Activated CD8-positive, alpha-beta T cell treated with anti-CD3 and anti-CD28 coated beads for 36 hours (primary cell): ENCODE measurements around the gene RASSF4. TPM values are rescaled to one million over a fixed set of nuclear protein-coding genes. Genes with fewer than 3 reads are reported as not detected.

Source experiments
- ATAC-seq: fragments of 200-7000 bp; cut with Tn5 transposase; one replicate; pipeline ENCODE4 v1.10.0; 2021; ENCODE audit warnings: mild to moderate bottlenecking, moderate library complexity
- CTCF ChIA-PET: fragments of 350-600 bp; sonication (Branson Sonifier 250); formaldehyde crosslinking; loops from one replicate; lab custom pipeline; 2021; ENCODE audit warnings: antibody characterized with exemption; lab: Charles Lee
- POLR2A ChIA-PET: fragments of 350-600 bp; sonication (Branson Sonifier 250); formaldehyde crosslinking; loops from one replicate; lab custom pipeline; 2021; ENCODE audit warnings: antibody characterized with exemption; lab: Charles Lee
- DNase-seq: peaks from one replicate; pipeline ENCODE4 v3.0.0-alpha.2; 2020
- H3K27ac Mint-ChIP-seq: one replicate; pipeline ENCODE4 v1.8.0; 2021; ENCODE audit warnings: mild to moderate bottlenecking, mixed read lengths
- H3K27me3 Mint-ChIP-seq: one replicate; pipeline ENCODE4 v1.8.0; 2021; ENCODE audit warnings: mixed read lengths
- H3K36me3 Mint-ChIP-seq: one replicate; pipeline ENCODE4 v1.8.0; 2021; ENCODE audit warnings: low read depth, mixed read lengths
- H3K4me1 Mint-ChIP-seq: one replicate; pipeline ENCODE4 v1.8.0; 2021; ENCODE audit warnings: low read depth, mixed read lengths
- H3K4me3 Mint-ChIP-seq: one replicate; pipeline ENCODE4 v1.8.0; 2021; ENCODE audit warnings: mild to moderate bottlenecking, moderate library complexity, mixed read lengths
- H3K9me3 Mint-ChIP-seq: one replicate; pipeline ENCODE4 v1.8.0; 2021; ENCODE audit warnings: mixed read lengths
- CTCF ChIP-seq: fragments of 200-600 bp; IDR thresholded peaks from one replicate; pipeline ENCODE4 v1.8.0; 2022; ENCODE audit warnings: antibody characterized with exemption, mild to moderate bottlenecking
- intact Hi-C: fragments of 100-400 bp; cut with micrococcal nuclease; formaldehyde crosslinking; loops from one replicate; pipeline ENCODE4 v1.10.0; 2022
- total RNA-seq, 2 experiments: library from RNA; stranded (reverse); gene quantifications; one replicate each; pipeline ENCODE4 v1.2.3, GENCODE V29; 2021

The RASSF4 gene
- total RNA-seq, 2 experiments from 2014 or later: 1.8 to 1.9 TPM

GRCh38 chr10:44926751-44927351 lies 32.8 kb upstream of the RASSF4 start:
- no peak for TF ChIP-seq CTCF
- Mint-ChIP-seq H3K27ac (no peak overlapping the region), H3K4me1 (no peaks in the 10 kb centered on the region), H3K9me3 (no peaks in the 10 kb centered on the region), H3K27me3 (no peaks in the 10 kb centered on the region), H3K36me3 (no peaks in the 10 kb centered on the region), H3K4me3 (no peak overlapping the region)
- ATAC-seq (no peak), DNase-seq (no peak)
- ChIA-PET CTCF (no interaction called here), POLR2A (interaction anchor here (1.0 kb wide), 1 partner anchor 22 kb away, joined by 3 read pairs; no protein-coding TSS in a partner anchor)
- intact Hi-C loops: no loop called here

GRCh38 chr10:44927352-44927751 lies 32.2 kb upstream of the RASSF4 start:
- H3K27me3 Mint-ChIP-seq: no peaks in the 10 kb centered on the region
- no peaks in the 10 kb centered on the region for H3K9me3 Mint-ChIP-seq
- no peaks in the 10 kb centered on the region for H3K4me1 Mint-ChIP-seq
- DNase-seq (no peak), ATAC-seq (no peak)
- H3K27ac Mint-ChIP-seq: no peak overlapping the region
- CTCF ChIA-PET: no interaction called here
- no peaks in the 10 kb centered on the region for H3K36me3 Mint-ChIP-seq
- TF ChIP-seq CTCF: no peak
- no peak overlapping the region for H3K4me3 Mint-ChIP-seq
- intact Hi-C loops: no loop called here
- POLR2A ChIA-PET: interaction anchor here (1.0 kb wide), 1 partner anchor 22 kb away, joined by 3 read pairs; no protein-coding TSS in a partner anchor

- ATAC-seq: no peak
- H3K4me3 Mint-ChIP-seq: no peak overlapping the region
These were observed 31.1 kb upstream of the RASSF4 start for GRCh38 chr10:44928462-44928861.

DNA sequence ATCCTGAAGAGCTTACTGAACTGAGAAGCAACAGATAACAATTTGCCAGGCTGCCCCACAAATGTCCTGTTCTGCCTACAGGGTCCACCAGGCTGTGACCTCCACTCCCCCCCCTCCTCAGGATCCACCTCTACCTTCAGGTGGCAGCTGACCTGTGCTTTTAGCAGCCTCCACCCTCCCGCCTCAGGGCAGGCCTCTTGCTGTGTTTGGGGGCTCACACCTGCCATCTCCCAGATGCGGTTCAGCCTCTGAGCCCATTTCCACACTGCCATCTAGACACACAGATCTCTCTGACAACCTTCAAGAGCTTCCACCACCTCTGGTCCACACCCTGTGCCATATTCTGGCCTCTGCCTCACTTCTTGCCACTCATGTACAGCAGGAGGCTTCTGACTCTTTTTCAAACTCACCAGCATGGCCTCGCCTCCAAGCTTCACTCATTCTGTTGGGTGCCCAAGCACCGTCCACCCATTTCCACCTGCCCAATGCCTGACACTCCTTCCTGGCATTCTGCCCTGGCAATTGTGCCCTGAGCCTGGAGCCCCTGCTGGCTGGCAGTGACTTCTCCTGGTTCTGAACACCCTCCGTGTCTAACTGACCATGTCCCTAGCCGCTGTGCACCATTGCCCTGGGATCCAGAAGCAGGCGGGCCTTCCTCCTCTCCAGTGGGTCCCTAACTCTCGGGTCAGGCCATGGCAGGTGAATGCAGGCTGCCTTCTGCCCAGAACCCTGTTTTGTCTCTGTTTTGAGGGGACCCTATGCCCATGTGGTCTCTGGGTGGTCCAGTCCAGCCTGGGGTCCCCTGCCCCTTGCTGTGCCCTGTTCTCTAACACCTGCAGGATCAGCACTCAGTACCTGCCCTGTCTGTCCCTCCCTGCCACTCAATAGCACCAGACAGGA lies 30.0 kb upstream of the RASSF4 start:
- DNase-seq: no peak
- CTCF ChIA-PET: interaction anchor here (1.1 to 1.6 kb wide), 2 partner anchors 10 to 36 kb away, joined by 4 to 5 read pairs; no protein-coding TSS in a partner anchor

More at GRCh38 chr10:44928462-44928861, 31.1 kb upstream of the RASSF4 start:
- Mint-ChIP-seq H3K4me1 (no peaks in the 10 kb centered on the region), H3K9me3 (no peaks in the 10 kb centered on the region), H3K27me3 (no peaks in the 10 kb centered on the region), H3K27ac (no peak overlapping the region), H3K36me3 (no peaks in the 10 kb centered on the region)
- ChIA-PET POLR2A (no interaction called here), CTCF (interaction anchor here (0.6 to 1.1 kb wide), 2 partner anchors 9 to 45 kb away, joined by 3 to 5 read pairs; no protein-coding TSS in a partner anchor)
- intact Hi-C loops: no loop called here
- DNase-seq: no peak
- TF ChIP-seq CTCF: no peak

More for the DNA sequence above, 30.0 kb upstream of the RASSF4 start:
- H3K27me3 Mint-ChIP-seq: no peaks in the 10 kb centered on the region
- no peak overlapping the region for H3K27ac Mint-ChIP-seq
- no peaks in the 10 kb centered on the region for H3K36me3 Mint-ChIP-seq
- no peaks in the 10 kb centered on the region for H3K9me3 Mint-ChIP-seq
- intact Hi-C loops: no loop called here
- POLR2A ChIA-PET: no interaction called here
- TF ChIP-seq CTCF: no peak
- H3K4me3 Mint-ChIP-seq: no peak overlapping the region
- no peaks in the 10 kb centered on the region for H3K4me1 Mint-ChIP-seq
- no peak for ATAC-seq
